ENCODE measurements around the gene TALDO1. TPM values are rescaled to one million over a fixed set of nuclear protein-coding genes. Genes with fewer than 3 reads are reported as not detected.
A peak's percentile ranks its signal among the peaks of the same experiment; 100 is the strongest.

Gene TALDO1
- total RNA-seq, result 100 to 1,000 TPM; 219 to 268 TPM

DNA sequence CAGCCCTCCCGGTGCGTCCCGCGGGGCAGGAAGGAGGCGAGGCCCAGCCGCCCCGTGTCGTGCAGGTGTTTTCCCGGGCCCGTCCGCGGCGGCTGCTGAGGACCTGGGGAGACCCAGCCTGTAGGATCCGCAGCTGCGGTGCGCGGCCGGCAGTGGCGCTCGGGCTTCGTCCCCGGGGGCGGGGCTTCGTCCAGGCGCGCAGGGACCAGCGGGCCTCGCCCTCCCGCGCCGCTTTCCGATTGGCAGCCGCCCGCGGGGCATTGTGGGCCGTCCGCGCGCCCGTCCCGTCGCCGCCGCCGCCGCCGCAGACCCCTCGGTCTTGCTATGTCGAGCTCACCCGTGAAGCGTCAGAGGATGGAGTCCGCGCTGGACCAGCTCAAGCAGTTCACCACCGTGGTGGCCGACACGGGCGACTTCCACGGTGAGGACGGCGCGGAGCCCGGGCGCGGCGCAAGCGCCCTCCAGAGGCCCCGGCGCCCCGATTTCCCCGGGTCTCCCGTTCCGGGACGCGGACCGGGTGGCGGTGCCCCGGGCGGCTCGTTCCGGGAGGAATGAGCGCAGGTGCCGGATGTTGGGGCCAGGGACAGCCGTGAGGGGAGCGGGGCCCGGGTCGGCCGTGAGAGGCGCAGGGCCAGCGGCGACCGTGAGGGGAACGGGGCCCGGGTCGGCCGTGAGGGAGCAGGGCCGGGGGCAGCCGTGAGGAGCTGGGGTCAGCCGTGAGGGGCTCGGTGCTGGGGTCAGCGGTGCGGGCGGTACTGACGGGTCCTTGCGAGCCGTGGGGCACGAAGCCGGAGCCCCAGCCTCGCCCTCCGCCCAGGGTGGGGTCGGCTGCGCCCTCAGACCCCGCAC is at the start of gene TALDO1:
Gene TALDO1 (plus strand): TSS at position 307 of the 849 bp plus-strand sequence. CDS start 18 bp downstream, at position 325.
- peaks cover 6% of the 10 kb centered on the region for H3K36me3 Mint-ChIP-seq (ENCODE audit: low read depth)
- DNase-seq, result peak; percentile 83
- CTCF ChIA-PET, result interaction anchor here (0.5 to 2.0 kb wide), 5 partner anchors 10 to 446 kb away, joined by 3 to 9 read pairs (median 3); no protein-coding TSS in a partner anchor
- H3K27me3 Mint-ChIP-seq, result no peaks in the 10 kb centered on the region
- POLR2A ChIA-PET, result interaction anchor here (0.6 kb wide), 1 partner anchor 159 kb away, joined by 5 read pairs; no protein-coding TSS in a partner anchor
- H3K9me3 Mint-ChIP-seq, result no peaks in the 10 kb centered on the region
- H3K4me3 Mint-ChIP-seq, result peak within 1 kb of the TSS; percentile 83
- H3K4me1 Mint-ChIP-seq, result peaks cover 23% of the 10 kb centered on the region
- H3K27ac Mint-ChIP-seq, result peak within 1 kb of the TSS; percentile 83

- Mint-ChIP-seq H3K27me3 (no peaks in the 10 kb centered on the region), H3K27ac (peak overlapping the region; percentile 62), H3K9me3 (no peaks in the 10 kb centered on the region), H3K4me1 (peaks cover 38% of the 10 kb centered on the region), H3K4me3 (peak overlapping the region; percentile 82), H3K36me3 (ENCODE audit: low read depth) (peaks cover 11% of the 10 kb centered on the region)
- DNase-seq, result no peak
- CTCF ChIA-PET, result interaction anchor here (0.9 to 2.8 kb wide), 5 partner anchors 25 to 179 kb away, joined by 3 to 16 read pairs (median 3); no protein-coding TSS in a partner anchor
- POLR2A ChIA-PET, result no interaction called here
These were observed 49.4 kb upstream of the TALDO1 start for GRCh38 chr11:697811-698311.

DNA sequence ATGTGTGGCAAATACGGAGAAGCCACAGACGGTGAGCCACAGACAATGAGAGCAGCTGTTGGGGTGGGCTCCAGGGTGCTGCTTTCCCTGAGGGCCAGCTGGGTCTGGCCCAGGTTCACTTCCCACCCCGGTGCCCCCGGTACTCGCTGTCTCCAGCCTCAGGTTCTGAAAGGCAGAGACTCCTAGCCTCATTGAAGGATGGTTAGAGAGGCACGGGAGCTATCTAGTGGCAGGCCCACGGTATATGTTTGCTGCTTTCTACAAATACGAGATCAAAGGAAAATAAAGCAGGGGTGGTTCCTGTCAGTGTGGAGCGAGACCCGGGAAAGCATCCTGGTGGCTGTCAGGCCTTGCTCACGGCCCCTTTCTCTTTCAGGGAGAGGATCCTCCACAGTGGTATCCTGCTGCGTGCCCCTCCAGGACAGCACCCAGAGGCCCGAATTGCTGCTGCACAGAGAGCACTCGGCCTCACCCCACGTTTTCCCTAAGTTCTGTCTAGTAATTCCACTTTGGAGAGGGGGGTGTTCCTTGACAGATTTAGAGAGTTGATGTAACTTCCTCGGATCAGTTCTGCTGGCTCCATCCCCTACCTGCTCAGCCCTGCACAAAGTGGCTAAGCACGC is 48.7 kb upstream of the TALDO1 start:
- Mint-ChIP-seq H3K4me1 (peaks cover 31% of the 10 kb centered on the region), H3K4me3 (no peak overlapping the region), H3K9me3 (no peaks in the 10 kb centered on the region), H3K27me3 (no peaks in the 10 kb centered on the region), H3K27ac (no peak overlapping the region), H3K36me3 (ENCODE audit: low read depth) (peaks cover 5% of the 10 kb centered on the region)
- DNase-seq, result no peak
- ChIA-PET CTCF (interaction anchor here (0.9 kb wide), 1 partner anchor 180 kb away, joined by 3 read pairs; no protein-coding TSS in a partner anchor), POLR2A (no interaction called here)

GRCh38 chr11:699116-699508 is 48.2 kb upstream of the TALDO1 start:
- no peak overlapping the region for H3K27ac Mint-ChIP-seq
- peaks cover 5% of the 10 kb centered on the region for H3K36me3 Mint-ChIP-seq (ENCODE audit: low read depth)
- no peaks in the 10 kb centered on the region for H3K9me3 Mint-ChIP-seq
- no peak overlapping the region for H3K4me3 Mint-ChIP-seq
- ChIA-PET POLR2A (no interaction called here), CTCF (interaction anchor here (0.8 kb wide), 1 partner anchor 87 kb away, joined by 3 read pairs; no protein-coding TSS in a partner anchor)
- DNase-seq, result no peak
- no peaks in the 10 kb centered on the region for H3K27me3 Mint-ChIP-seq
- H3K4me1 Mint-ChIP-seq, result peaks cover 29% of the 10 kb centered on the region

- CTCF ChIA-PET, result interaction anchor here (0.8 to 0.9 kb wide), 2 partner anchors 8 to 88 kb away, joined by 3 read pairs; no protein-coding TSS in a partner anchor
- POLR2A ChIA-PET, result no interaction called here
- Mint-ChIP-seq H3K4me3 (no peak overlapping the region), H3K9me3 (no peaks in the 10 kb centered on the region), H3K27ac (no peak overlapping the region), H3K36me3 (ENCODE audit: low read depth) (peaks cover 5% of the 10 kb centered on the region), H3K4me1 (peaks cover 27% of the 10 kb centered on the region), H3K27me3 (no peaks in the 10 kb centered on the region)
- DNase-seq, result no peak
These were observed 47.5 kb upstream of the TALDO1 start for GRCh38 chr11:699753-700152.

- no peak for DNase-seq
These were observed 45.4 kb upstream of the TALDO1 start for GRCh38 chr11:701741-702461.

GRCh38 chr11:702462-703461 is 44.5 kb upstream of the TALDO1 start:
- Mint-ChIP-seq H3K4me3 (no peak overlapping the region), H3K36me3 (ENCODE audit: low read depth) (peaks cover 5% of the 10 kb centered on the region), H3K4me1 (peaks cover 14% of the 10 kb centered on the region), H3K27ac (no peak overlapping the region), H3K9me3 (no peaks in the 10 kb centered on the region), H3K27me3 (peaks cover 8% of the 10 kb centered on the region)
- no peak for DNase-seq
- ChIA-PET POLR2A (interaction anchor here (0.7 kb wide), 1 partner anchor 51 kb away, joined by 4 read pairs; no protein-coding TSS in a partner anchor), CTCF (interaction anchor here (0.6 kb wide), 1 partner anchor 156 kb away, joined by 5 read pairs; no protein-coding TSS in a partner anchor)

More at GRCh38 chr11:701741-702461, 45.4 kb upstream of the TALDO1 start:
- CTCF ChIA-PET, result interaction anchor here (0.6 kb wide), 1 partner anchor 14 kb away, joined by 3 read pairs; no protein-coding TSS in a partner anchor
- no peaks in the 10 kb centered on the region for H3K9me3 Mint-ChIP-seq
- peaks cover 4% of the 10 kb centered on the region for H3K27me3 Mint-ChIP-seq
- H3K27ac Mint-ChIP-seq, result no peak overlapping the region
- no peak overlapping the region for H3K4me3 Mint-ChIP-seq
- H3K4me1 Mint-ChIP-seq, result peaks cover 22% of the 10 kb centered on the region
- H3K36me3 Mint-ChIP-seq (ENCODE audit: low read depth), result peaks cover 5% of the 10 kb centered on the region
- POLR2A ChIA-PET, result no interaction called here

GRCh38 chr11:703506-703905 is 43.8 kb upstream of the TALDO1 start:
- CTCF ChIA-PET, result interaction anchor here (0.6 kb wide), 2 partner anchors 157 to 222 kb away, joined by 4 to 5 read pairs; no protein-coding TSS in a partner anchor
- Mint-ChIP-seq H3K9me3 (no peaks in the 10 kb centered on the region), H3K27me3 (peaks cover 8% of the 10 kb centered on the region), H3K4me1 (peaks cover 7% of the 10 kb centered on the region), H3K27ac (no peak overlapping the region), H3K36me3 (ENCODE audit: low read depth) (peaks cover 5% of the 10 kb centered on the region), H3K4me3 (no peak overlapping the region)
- POLR2A ChIA-PET, result interaction anchor here (0.7 to 1.3 kb wide), 2 partner anchors 8 to 52 kb away, joined by 4 read pairs; partner anchors contain the start of gene TMEM80
- DNase-seq, result no peak

GRCh38 chr11:704228-704674 is 43.0 kb upstream of the TALDO1 start:
- Mint-ChIP-seq H3K9me3 (no peaks in the 10 kb centered on the region), H3K27me3 (peaks cover 8% of the 10 kb centered on the region), H3K36me3 (ENCODE audit: low read depth) (peaks cover 5% of the 10 kb centered on the region), H3K27ac (no peak overlapping the region), H3K4me3 (no peak overlapping the region), H3K4me1 (peaks cover 5% of the 10 kb centered on the region)
- POLR2A ChIA-PET, result interaction anchor here (1.3 kb wide), 1 partner anchor 8 kb away, joined by 4 read pairs; the partner anchor contains the start of gene TMEM80
- no peak for DNase-seq
- CTCF ChIA-PET, result interaction anchor here (0.7 to 1.7 kb wide), 3 partner anchors 8 to 56 kb away, joined by 3 to 7 read pairs (median 3); partner anchors contain the start of genes DEAF1 and TMEM80

GRCh38 chr11:704781-705645 is 42.3 kb upstream of the TALDO1 start:
- CTCF ChIA-PET, result interaction anchor here (0.7 to 1.7 kb wide), 5 partner anchors 9 to 455 kb away, joined by 3 to 7 read pairs (median 3); partner anchors contain the start of genes DEAF1 and TMEM80

More at GRCh38 chr11:704781-705645, 42.3 kb upstream of the TALDO1 start:
- DNase-seq, result no peak
- Mint-ChIP-seq H3K4me3 (no peak overlapping the region), H3K27ac (no peak overlapping the region), H3K9me3 (no peaks in the 10 kb centered on the region), H3K36me3 (ENCODE audit: low read depth) (peaks cover 5% of the 10 kb centered on the region), H3K27me3 (peaks cover 8% of the 10 kb centered on the region), H3K4me1 (peaks cover 5% of the 10 kb centered on the region)
- POLR2A ChIA-PET, result interaction anchor here (1.3 kb wide), 1 partner anchor 9 kb away, joined by 4 read pairs; the partner anchor contains the start of gene TMEM80

Data from activated CD4-positive, alpha-beta T cell treated with anti-CD3 and anti-CD28 coated beads, Interleukin-2, amount 10 ng/mL, durations not matched to agents 7 days and 5 days (primary cell).